ENCODE data around the gene CAP1. TPM values are rescaled to one million over a fixed set of nuclear protein-coding genes. Genes with fewer than 3 reads are reported as not detected.
A peak's percentile ranks its signal among the peaks of the same experiment; 100 is the strongest.

Gene CAP1
- total and polyA plus RNA-seq, 3 donors from 2014 or later: 159 to 231 (median 160) TPM

DNA sequence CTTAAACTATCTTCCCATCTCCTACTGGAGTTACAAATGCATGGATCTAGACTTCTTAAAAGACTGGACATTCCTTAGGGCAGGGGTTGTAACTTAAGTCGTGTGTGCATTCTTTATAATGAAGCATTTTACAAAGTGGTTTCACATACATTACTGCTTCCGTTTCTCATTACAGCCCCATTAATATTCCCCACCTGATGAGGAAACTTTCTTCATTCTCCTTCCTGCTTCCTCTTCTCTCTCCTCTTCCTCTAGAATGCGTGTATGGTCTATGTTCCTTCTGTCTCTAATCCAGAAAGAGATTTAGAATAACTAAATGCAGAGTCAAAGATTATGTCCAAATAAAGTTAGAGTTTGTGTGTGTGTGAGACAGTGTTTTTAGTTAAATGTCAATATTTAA is 1.8 kb upstream of the CAP1 start:
- WGBS, 2 donors: 60 to 61% methylated on average over 3 of the region's 3 CpGs
- no peak for DNase-seq
- intact Hi-C loops (cut with DNase I; ENCODE audit: low total_unique reads): no loop called here
- peak overlapping the region; percentile 87 to 98 for H3K27ac ChIP-seq
- H3K36me3 ChIP-seq (ENCODE audit: low read depth, missing control alignments): no peaks in the 10 kb centered on the region
- peaks cover 53% of the 10 kb centered on the region for H3K4me1 ChIP-seq
- H3K4me3 ChIP-seq: no peak overlapping the region
- H3K9me3 ChIP-seq: no peaks in the 10 kb centered on the region
- H3K27me3 ChIP-seq: no peaks in the 10 kb centered on the region
- TF ChIP-seq, protein P1, sequence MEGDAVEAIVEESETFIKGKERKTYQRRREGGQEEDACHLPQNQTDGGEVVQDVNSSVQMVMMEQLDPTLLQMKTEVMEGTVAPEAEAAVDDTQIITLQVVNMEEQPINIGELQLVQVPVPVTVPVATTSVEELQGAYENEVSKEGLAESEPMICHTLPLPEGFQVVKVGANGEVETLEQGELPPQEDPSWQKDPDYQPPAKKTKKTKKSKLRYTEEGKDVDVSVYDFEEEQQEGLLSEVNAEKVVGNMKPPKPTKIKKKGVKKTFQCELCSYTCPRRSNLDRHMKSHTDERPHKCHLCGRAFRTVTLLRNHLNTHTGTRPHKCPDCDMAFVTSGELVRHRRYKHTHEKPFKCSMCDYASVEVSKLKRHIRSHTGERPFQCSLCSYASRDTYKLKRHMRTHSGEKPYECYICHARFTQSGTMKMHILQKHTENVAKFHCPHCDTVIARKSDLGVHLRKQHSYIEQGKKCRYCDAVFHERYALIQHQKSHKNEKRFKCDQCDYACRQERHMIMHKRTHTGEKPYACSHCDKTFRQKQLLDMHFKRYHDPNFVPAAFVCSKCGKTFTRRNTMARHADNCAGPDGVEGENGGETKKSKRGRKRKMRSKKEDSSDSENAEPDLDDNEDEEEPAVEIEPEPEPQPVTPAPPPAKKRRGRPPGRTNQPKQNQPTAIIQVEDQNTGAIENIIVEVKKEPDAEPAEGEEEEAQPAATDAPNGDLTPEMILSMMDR (IDR thresholded peaks at IDR 0.05): no peak
- no peak for TF ChIP-seq POLR2A (IDR thresholded peaks at IDR 0.05)

DNA sequence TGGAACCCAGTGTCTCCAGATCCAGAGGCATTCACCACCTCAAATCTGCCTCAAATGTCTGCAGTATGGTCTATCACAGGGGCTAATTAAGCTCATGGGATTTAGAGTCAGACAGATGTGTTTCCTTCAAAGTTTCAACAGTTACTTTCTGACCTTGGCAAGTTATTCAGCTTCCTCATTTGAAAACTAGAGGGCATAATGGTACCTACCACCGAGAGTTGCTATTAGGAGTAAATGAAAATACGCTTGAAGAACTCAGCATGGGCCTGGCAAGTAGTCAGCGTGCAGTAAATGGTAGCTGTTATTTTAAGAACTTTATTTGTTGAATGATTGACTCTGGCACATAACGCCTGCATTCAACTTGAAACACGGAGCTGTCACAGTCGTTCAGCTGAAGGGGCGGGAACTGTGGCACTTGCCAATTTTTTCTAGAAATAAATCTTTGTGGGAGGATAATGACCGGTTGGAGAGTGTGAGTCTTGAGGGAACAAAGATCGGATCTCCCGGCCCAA is 1.2 kb upstream of the CAP1 start:
- Histone ChIP-seq H3K9me3 (no peaks in the 10 kb centered on the region), H3K36me3 (ENCODE audit: low read depth, missing control alignments) (no peaks in the 10 kb centered on the region), H3K4me1 (peaks cover 53% of the 10 kb centered on the region), H3K27ac (peak overlapping the region; percentile 87 to 98), H3K27me3 (no peaks in the 10 kb centered on the region), H3K4me3 (peak overlapping the region; percentile 85 to 94)
- peak; percentile 54 for DNase-seq
- 2 to 5% methylated on average over 10 of the region's 10 CpGs for WGBS, 2 donors
- intact Hi-C loops (cut with DNase I; ENCODE audit: low total_unique reads): no loop called here
- TF ChIP-seq POLR2A (IDR thresholded peaks at IDR 0.05): no peak
- TF ChIP-seq, protein P1 (IDR thresholded peaks at IDR 0.05): no peak

DNA sequence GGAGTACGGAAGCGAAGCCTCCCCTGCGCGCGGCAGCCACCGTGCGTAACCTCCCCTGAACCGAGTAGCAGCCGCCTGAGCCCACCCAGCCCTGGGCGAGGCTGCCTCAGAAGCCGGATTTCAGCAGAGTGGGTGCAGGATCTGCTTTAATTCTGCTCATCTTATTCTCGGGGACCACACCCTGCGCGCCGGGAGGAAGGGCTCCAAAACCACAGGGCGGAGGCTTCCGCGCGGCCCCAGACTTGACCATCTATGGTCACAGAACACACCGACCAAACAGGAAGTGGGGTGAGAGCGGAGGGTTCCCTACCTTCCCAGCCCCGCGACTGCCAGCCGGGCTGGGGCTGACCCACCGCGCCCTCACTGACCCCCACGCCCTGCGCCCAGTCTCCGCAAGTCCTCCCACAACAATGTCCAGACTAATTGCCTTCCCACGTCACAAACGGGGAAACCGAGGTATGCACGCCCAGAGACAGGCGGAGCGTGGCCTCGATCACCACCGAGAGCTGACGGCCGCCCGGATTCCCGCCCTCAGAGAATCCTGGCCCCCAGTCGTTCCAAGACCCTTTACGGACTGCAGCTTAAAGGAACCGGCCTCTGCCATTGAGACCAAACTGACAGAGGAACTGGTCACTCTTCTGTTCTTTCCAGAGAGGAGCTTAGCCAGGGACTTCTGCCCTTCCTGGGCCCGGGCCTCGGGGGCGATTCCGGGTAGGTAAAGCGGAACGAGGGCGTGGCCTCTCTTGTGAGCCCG is 595 bp upstream of the CAP1 start:
- DNase-seq: peak; percentile 85
- H3K36me3 ChIP-seq (ENCODE audit: low read depth, missing control alignments): no peaks in the 10 kb centered on the region
- TF ChIP-seq POLR2A (IDR thresholded peaks at IDR 0.05): peak; percentile 65
- TF ChIP-seq, protein P1 (IDR thresholded peaks at IDR 0.05): no peak
- no peaks in the 10 kb centered on the region for H3K9me3 ChIP-seq
- 0 to 1% methylated on average over 28 to 40 of the region's 52 CpGs for WGBS, 2 donors
- H3K27ac ChIP-seq: peak overlapping the region; percentile 87 to 98
- H3K4me3 ChIP-seq: peak overlapping the region; percentile 85 to 94
- intact Hi-C loops (cut with DNase I; ENCODE audit: low total_unique reads): no loop called here
- peaks cover 53% of the 10 kb centered on the region for H3K4me1 ChIP-seq
- no peaks in the 10 kb centered on the region for H3K27me3 ChIP-seq

DNA sequence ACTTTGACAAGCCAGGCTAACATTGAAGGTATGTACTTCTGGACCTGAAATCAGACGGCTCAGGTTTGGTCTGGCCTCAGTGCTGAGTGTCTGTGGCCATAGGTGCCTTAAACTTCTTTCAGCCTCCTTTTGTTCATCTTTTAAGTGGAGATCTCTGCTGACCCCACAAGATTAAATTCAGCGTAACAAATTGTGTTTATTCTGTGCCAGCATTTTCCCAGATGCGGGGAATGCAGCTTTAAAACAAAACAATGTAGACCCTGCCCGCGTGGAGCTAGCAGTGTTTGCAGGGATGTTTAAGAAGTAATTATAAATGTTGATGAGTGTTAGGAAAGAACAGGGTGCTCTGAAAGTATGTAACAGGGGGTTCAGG is 923 bp downstream of the CAP1 start:
- no peaks in the 10 kb centered on the region for H3K36me3 ChIP-seq (ENCODE audit: low read depth, missing control alignments)
- H3K27me3 ChIP-seq: no peaks in the 10 kb centered on the region
- peak overlapping the region; percentile 86 to 98 for H3K27ac ChIP-seq
- TF ChIP-seq POLR2A (IDR thresholded peaks at IDR 0.05): no peak
- TF ChIP-seq, protein P1 (IDR thresholded peaks at IDR 0.05): no peak
- H3K4me3 ChIP-seq: peak overlapping the region; percentile 85 to 94
- DNase-seq: no peak
- no peaks in the 10 kb centered on the region for H3K9me3 ChIP-seq
- intact Hi-C loops (cut with DNase I; ENCODE audit: low total_unique reads): no loop called here
- 7% methylated on average over 5 of the region's 5 CpGs for WGBS, 2 donors
- peaks cover 41% of the 10 kb centered on the region for H3K4me1 ChIP-seq

Measured in testis (tissue), 3 donors.